NT2/D1 (cell line): ENCODE measurements around the gene SEMA3A.

Source experiments
- SUZ12 ChIP-seq: IDR thresholded peaks from 2 replicates; pipeline ENCODE4 v1.6.1; 2011; ENCODE audit not compliant: insufficient read length, insufficient read depth; ENCODE audit errors: extremely low read depth
- YY1 ChIP-seq: IDR thresholded peaks from 2 replicates; pipeline ENCODE4 v1.6.1; 2011; ENCODE audit not compliant: insufficient read length, insufficient read depth

DNA sequence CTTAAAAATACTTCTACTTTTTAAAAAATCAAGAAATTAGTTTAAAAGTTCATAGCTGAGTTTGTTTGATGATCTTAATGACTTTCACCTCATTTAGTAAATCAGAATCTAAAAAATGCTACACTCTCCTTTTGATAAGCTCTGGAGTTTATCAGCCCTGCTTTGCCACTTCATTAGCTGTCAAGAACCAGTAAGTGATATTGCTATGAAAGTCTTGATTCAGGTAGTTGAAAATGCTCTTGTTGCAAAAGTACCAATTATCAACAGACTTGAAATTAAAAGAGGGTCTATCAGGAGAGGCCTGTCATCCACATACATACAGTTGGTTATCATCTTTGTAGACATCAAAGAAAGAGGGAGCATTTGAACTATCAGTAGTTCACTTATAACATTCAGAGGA is 41.6 kb downstream of the SEMA3A start:
- no peak for TF ChIP-seq SUZ12
- TF ChIP-seq YY1: no peak
